ENCODE measurements around the gene RBM17.

- TF ChIP-seq CREB1 (IDR thresholded peaks at IDR 0.05; ENCODE audit: low read depth): no peak
- no peak for TF ChIP-seq MAX (IDR thresholded peaks at IDR 0.05)
- TF ChIP-seq TAF1 (IDR thresholded peaks at IDR 0.05; ENCODE audit: low read depth): no peak
- TF ChIP-seq REST (IDR thresholded peaks at IDR 0.05; ENCODE audit: low read depth): no peak
- no peak for TF ChIP-seq RAD21 (IDR thresholded peaks at IDR 0.05; ENCODE audit: low read depth)
- no peak for TF ChIP-seq EGR1 (IDR thresholded peaks at IDR 0.05)
- no peak for TF ChIP-seq EP300 (IDR thresholded peaks at IDR 0.05; ENCODE audit: borderline replicate concordance)
These were observed 12.3 kb downstream of the RBM17 start for GRCh38 chr10:6101181-6101580.
